ENCODE results near the gene ENAM.

The ENAM gene

DNA sequence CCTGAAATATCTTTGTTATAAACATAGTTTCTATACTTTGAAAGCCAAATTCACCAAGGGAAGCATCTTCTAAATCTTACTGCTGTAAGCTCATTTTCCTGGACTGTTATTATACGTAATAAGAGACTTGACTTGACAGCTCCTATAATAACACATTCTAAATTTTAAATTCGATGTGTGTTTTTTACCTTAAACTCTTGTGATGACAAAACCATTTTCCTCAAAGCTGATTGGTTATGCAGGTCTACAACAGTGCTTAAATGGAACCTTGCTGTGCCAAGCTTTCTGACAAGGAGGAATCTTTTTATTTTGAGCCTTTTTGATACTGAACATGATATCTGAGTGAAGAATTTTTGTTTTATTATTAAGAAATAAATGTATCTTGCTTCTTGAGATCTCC is at the start of gene ENAM:
ENAM (plus strand) TSS at position 301 of the 400 bp plus-strand sequence. CDS start 757 bp downstream, outside the sequence.
- no peak for DNase-seq

- DNase-seq: no peak
Measured at GRCh38 chr4:70581980-70582379, 46.6 kb upstream of the ENAM start.

GRCh38 chr4:70583952-70584834 is 44.4 kb upstream of the ENAM start:
- no peak for DNase-seq

DNA sequence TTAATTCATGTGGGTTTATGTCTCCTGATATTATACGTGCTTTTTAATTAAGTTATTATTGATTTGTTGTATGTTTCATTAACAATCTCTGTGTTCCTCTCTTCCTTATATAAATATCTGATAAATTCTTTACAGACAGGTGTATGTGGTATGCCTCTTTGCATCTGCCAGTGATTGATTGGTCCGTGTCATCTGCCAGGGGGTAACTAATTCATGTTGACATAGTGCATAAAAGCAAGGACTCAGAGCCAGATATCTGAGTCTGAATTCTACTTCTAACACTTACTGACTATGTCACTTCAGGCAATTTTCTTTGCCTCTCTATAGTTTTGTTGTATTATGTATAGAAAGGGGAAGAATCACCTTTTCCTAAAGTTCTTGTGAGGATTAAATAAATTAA is 41.7 kb upstream of the ENAM start:
- no peak for DNase-seq

- DNase-seq: no peak
Measured at GRCh38 chr4:70589785-70590184, 38.8 kb upstream of the ENAM start.

GRCh38 chr4:70591955-70592582 is 36.5 kb upstream of the ENAM start, which contains the start of gene AMBN:
Gene AMBN, plus strand, starts transcription at chr4:70592256. Its CDS starts 103 bp downstream, at chr4:70592359.
- no peak for DNase-seq

- DNase-seq: no peak
Measured at GRCh38 chr4:70594196-70594595, 34.3 kb upstream of the ENAM start.

DNA sequence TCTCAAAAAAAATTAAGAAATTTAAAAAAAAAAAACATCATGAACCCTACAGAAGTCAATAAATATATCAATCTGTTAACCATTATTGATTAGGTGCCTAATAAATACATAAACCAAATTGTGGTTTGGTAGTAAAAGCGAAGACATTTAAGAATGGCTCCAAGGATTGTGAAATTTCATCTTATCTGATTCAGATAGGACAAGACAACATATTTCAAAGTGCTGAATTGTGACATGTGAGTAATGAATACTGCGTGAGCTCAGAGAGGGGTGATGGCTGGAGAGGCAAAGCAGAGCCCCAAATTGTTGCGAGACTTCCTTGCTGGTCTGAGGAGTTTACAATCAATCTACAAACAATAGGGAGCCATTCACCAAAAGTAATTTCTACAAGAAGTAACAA is 28.2 kb upstream of the ENAM start:
- no peak for DNase-seq

DNA sequence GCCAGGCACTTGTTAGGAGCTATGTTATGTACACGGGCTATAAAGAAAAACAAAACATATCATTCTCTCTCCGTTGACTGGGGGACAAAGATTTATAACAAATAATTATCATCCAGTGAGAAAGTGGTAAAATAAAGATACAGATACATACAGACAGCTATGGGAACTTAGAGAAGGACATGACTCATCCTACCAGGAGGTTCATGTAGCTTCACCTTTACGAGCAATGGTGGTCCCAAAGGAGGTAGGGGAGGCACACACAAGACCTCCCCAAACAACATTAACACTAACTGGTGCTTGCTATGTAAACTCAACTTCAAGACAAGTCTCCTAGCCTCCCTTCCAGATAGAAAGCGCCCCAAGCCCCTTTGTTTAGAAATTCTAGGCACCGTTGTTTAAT is 27.6 kb upstream of the ENAM start:
- DNase-seq: no peak

- DNase-seq: peak; percentile 8
Measured at GRCh38 chr4:70601422-70602039, 27.0 kb upstream of the ENAM start.

- no peak for DNase-seq
Measured at GRCh38 chr4:70603856-70604255, 24.7 kb upstream of the ENAM start.

DNA sequence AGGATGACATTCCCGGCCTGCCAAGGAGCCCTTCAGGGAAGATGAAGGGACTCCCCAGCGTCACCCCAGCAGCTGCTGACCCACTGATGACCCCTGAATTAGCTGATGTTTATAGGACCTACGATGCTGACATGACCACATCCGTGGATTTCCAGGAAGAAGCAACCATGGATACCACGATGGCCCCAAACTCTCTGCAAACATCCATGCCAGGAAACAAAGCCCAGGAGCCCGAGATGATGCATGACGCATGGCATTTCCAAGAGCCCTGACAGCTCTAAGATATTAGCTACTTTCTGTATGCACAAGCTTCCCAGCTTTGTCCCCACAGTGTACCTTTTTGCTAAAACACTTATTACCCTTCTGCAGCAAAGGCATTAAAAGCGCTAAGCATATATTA is 22.1 kb upstream of the ENAM start:
- DNase-seq: no peak

- DNase-seq: no peak
Measured at GRCh38 chr4:70607334-70607853, 21.1 kb upstream of the ENAM start.

DNA sequence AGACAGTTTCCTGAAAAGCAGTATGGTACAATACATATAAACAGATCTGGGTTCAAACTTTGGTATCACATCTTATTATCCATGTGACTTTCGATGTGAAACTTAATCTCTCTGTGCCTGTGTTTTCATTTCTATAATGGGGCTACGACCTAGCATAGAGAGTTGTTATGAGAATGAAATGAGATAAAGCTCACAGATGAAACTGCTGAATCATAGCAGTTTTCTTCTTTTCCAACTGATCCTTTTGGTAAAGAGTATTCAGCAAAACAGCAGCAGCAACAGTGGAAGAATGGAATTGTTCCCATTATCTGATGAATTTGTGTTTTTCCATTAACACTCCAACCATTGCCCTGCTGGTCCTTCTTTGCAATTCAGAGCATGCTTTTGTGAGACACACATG is 20.2 kb upstream of the ENAM start:
- DNase-seq: no peak

DNA sequence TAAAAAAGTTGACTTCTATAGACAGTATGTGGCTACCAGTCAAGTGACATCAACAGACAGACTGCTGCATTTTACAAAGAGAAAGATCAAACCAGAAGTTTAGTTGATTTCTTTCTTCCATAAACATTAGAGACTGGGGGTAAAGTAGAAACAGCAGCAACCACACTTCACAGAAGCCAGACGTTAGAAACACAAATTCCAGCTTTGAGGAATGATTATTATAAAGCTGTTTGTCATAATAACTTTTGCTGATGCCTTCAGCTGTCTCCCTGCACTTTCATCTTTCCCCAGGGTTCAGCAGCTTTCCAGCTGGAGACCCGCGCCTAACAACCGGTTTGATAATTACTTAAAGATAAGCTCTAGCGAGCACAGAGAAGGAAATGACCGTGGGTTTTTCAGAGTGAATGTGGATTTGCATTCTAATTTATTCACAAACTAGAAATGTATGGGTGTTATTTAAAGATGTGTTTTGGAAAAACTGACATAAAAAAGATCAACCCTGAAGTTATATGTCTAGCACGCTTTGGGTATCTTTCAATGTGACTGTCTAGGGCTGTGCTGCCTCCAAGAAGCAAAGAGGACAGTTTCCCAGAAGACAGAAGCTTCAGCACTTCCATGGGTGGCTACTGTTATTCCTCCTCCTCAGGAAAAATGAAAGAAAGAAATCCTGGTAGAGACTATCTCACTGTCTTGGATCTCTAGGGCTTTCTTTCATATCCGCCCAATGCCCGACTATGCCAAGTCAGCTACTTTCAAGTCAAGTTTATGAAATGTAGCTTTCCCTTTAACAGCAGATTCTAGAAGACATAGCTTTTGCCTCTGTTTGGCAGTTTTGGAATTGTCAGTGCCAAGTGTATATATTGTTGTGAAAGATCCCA is 15.0 kb upstream of the ENAM start:
- DNase-seq: no peak

DNA sequence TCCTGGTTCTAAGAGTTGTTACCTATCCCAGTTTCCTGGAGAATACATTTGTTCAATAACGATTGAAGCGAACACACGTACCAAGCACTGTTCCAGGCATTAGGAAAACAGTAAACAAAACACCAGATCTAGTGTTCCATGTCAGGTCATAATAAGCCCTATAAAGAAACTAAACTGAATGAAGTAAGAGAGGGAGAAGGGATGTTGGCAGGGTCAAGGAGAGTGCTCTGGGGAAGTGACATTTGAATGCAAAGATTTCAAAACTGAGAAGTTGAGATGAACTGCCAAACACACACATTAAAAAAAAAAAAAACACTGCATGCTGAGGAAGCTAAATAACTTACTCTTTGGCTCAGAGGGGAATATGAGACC is 14.4 kb upstream of the ENAM start:
- no peak for DNase-seq

DNA sequence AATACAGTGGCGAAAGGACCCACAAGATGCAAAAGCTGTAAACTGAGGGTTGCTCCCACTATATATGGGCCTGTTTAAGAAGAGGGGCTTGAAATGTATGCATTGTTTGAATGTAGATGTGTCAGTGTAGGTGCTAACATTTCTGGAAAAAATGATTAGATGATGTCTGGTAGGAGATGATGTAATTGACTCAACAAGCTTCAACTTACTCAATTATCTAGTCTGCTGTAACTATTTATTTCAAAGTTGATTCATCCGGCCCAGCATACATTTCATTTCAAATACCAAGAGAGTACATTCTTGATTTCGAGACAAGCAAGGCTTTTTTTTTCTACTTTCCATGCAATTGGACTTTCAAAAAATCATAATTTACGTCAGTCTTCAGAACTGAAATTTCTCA is 9.3 kb upstream of the ENAM start:
- DNase-seq: no peak

DNA sequence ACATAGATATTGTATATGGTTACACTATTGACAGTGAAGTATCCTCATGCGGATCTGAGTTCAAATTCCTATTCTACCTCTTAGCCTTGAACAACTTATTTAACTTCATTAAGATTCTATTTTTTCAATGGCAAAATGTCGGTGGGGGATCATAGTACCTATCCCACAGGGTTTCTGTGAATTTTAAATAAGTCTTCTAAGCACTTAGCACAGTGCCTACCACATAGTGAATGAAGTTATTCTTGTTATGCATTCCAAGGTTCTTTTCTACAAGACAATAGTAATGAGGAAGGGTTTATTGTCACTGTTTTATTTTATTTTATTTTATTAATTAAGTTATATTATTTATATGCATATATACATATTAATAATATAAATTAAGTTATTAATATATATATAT is 8.8 kb upstream of the ENAM start:
- DNase-seq: no peak

GRCh38 chr4:70623323-70623722 is 5.2 kb upstream of the ENAM start:
- no peak for DNase-seq

GRCh38 chr4:70624226-70624793 is 4.2 kb upstream of the ENAM start:
- DNase-seq: no peak

DNA sequence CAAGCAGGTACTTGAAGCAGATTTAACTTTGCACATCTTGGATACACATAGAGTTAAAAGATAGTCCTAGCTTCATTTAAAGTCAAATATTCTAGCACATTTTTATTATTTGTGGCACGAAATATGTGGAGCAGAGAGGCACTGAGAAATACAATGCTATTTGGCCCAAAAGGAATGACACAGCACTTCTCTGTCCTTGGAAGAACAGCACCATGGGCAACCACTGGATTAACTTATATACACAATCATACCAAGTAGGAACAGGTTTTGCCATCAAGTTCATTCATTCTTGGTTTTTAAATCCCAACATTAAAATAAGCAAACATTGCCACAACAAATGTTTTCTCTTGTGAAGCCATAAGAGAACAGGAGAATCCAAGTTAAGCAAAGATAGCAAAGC is 924 bp upstream of the ENAM start:
- no peak for DNase-seq

GRCh38 chr4:70629469-70630090 is 1.0 kb downstream of the ENAM start:
- no peak for DNase-seq
